K562 (cell line): ENCODE measurements around the gene SYT1. TPM values are rescaled to one million over a fixed set of nuclear protein-coding genes. Genes with fewer than 3 reads are reported as not detected.
A peak's percentile ranks its signal among the peaks of the same experiment; 100 is the strongest.

Experiments
- ATAC-seq: fragments of 200-7000 bp; cut with Tn5 transposase; 3 replicates; pipeline ENCODE4 v1.9.1; 2020; ENCODE audit warnings: moderate library complexity
- BruUV-seq: library from RNA; stranded (reverse); fragments of 400-500 nt; replicated peaks from 2 replicates; lab custom pipeline; 2021; lab: Mats Ljungman, UMichigan
- CTCF ChIA-PET: fragments of 300-600 bp; formaldehyde crosslinking; extraction: SDS; loops from one replicate; lab custom pipeline; 2021; ENCODE audit warnings: low intra/inter-chr PET ratio; lab: Yijun Ruan, JAX
- POLR2A ChIA-PET: fragments of 300-600, 350-650 bp; sonication (Branson Sonifier 250); formaldehyde crosslinking; extraction: SDS; loops from one replicate; lab custom pipeline; 2021; ENCODE audit warnings: antibody characterized with exemption, inconsistent platforms; lab: Yijun Ruan, JAX
- DNase-seq, 4 experiments: peaks; one replicate each; pipeline versions ENCODE4 v3.0.0 to v3.0.0-alpha.2; 2011 to 2018; ENCODE audit warnings: low spot score in 3 of 4, mixed read lengths in 3 of 4; ENCODE audit errors: extremely low read depth in 1 of 4
- FAIRE-seq: peaks from 2 replicates; lab custom pipeline; 2011; peaks lifted over from hg19 to GRCh38; lab: Jason Lieb, UNC
- H2AFZ ChIP-seq: 2 replicates; pipeline ENCODE4 v1.6.0; 2011; ENCODE audit warnings: low read depth, low read length, control low read depth, inconsistent platforms
- H3K27ac ChIP-seq: fragments of 200-600 bp; 3 replicates; pipeline ENCODE4 v1.8.0; 2011; ENCODE audit warnings: low read depth, mild to moderate bottlenecking, control low read depth, inconsistent platforms, low read length, moderate library complexity, mixed read lengths; ENCODE audit errors: extremely low read depth
- H3K27me3 ChIP-seq, 2 experiments: fragments of 300-600 bp in 1 of 2; 2 replicates in 1 of 2; 3 replicates in 1 of 2; pipeline versions ENCODE4 v1.6.0 to v1.8.0; 2011; ENCODE audit warnings: inconsistent platforms in 2 of 2, low read length in 2 of 2, mild to moderate bottlenecking in 1 of 2, mixed read lengths in 1 of 2, moderate library complexity in 1 of 2; ENCODE audit not compliant: control insufficient read depth in 2 of 2, insufficient read depth in 2 of 2
- H3K36me3 ChIP-seq: fragments of 300-600 bp; 3 replicates; pipeline ENCODE4 v1.8.0; 2011; ENCODE audit warnings: mild to moderate bottlenecking, low read length, inconsistent platforms; ENCODE audit not compliant: control insufficient read depth, insufficient read depth
- H3K4me1 ChIP-seq, 2 experiments: fragments of 200-600 bp in 1 of 2; replicated peaks in 1 of 2; 2 replicates in 1 of 2; 3 replicates in 1 of 2; pipeline versions ENCODE4 v1.5.1 to v1.8.0; 2011; ENCODE audit warnings: inconsistent platforms in 2 of 2, low read length in 2 of 2, mild to moderate bottlenecking in 1 of 2, mixed read lengths in 1 of 2, moderate library complexity in 1 of 2; ENCODE audit not compliant: control insufficient read depth in 2 of 2, insufficient read depth in 2 of 2
- H3K4me2 ChIP-seq: 2 replicates; pipeline ENCODE4 v1.6.1; 2011; ENCODE audit warnings: low read length, control low read depth, inconsistent platforms, mixed read lengths; ENCODE audit not compliant: insufficient read depth
- H3K4me3 ChIP-seq: fragments of 200-600 bp; sonication (generic), shearing (Covaris generic); 2 replicates; pipeline ENCODE4 v1.5.1; 2016; ENCODE audit warnings: control low read depth, inconsistent platforms
- H3K79me2 ChIP-seq: fragments of 200-600 bp; 3 replicates; pipeline ENCODE4 v1.8.0; 2011; ENCODE audit warnings: low read length, inconsistent platforms; ENCODE audit not compliant: control insufficient read depth, insufficient read depth
- H3K9ac ChIP-seq, 2 experiments: 2 replicates each; pipeline versions ENCODE4 v1.6.0 to v1.6.1; 2011; ENCODE audit warnings: low read depth in 2 of 2, low read length in 2 of 2, control low read depth in 1 of 2, inconsistent platforms in 1 of 2, mild to moderate bottlenecking in 1 of 2, mixed read lengths in 1 of 2; ENCODE audit not compliant: insufficient read depth in 1 of 2
- H3K9me1 ChIP-seq: one replicate; pipeline ENCODE4 v1.6.0; 2011; ENCODE audit warnings: inconsistent platforms, mild to moderate bottlenecking, low read length, moderate library complexity; ENCODE audit not compliant: control insufficient read depth, insufficient read depth
- H3K9me3 ChIP-seq: replicated peaks from 2 replicates; pipeline ENCODE4 v1.5.1; 2011; ENCODE audit warnings: low read depth, low read length, inconsistent platforms; ENCODE audit not compliant: control insufficient read depth, insufficient read depth
- H4K20me1 ChIP-seq: replicated peaks from 2 replicates; pipeline ENCODE4 v1.6.1; 2011; ENCODE audit warnings: low read length, inconsistent platforms, mixed read lengths; ENCODE audit not compliant: control insufficient read depth, insufficient read depth
- RAD21 ChIP-seq, 2 experiments: fragments of 250-450 bp in 1 of 2; fragments of 450-650 bp in 1 of 2; sonication (Bioruptor Pico) in 1 of 2; formaldehyde crosslinking in 1 of 2; IDR thresholded peaks in 1 of 2; conservative IDR thresholded peaks in 1 of 2; 2 replicates each; pipeline versions ENCODE4 v1.4.0 to v1.8.0; 2020 to 2022; ENCODE audit warnings: mild to moderate bottlenecking in 2 of 2, moderate library complexity in 1 of 2
- RNF2 ChIP-seq: sonication (generic); IDR thresholded peaks from 2 replicates; pipeline ENCODE4 v1.6.1; 2016
- ZBED1 ChIP-seq: IDR thresholded peaks from 2 replicates; pipeline ENCODE4 v1.6.1; 2014
- WGBS: fragments of 100-300 bp; shearing (Covaris generic); methylation state at CpG from one replicate; pipeline ENCODE4 v1.1.6; 2016; ENCODE audit warnings: low coverage, mixed read lengths; ENCODE audit not compliant: insufficient coverage; ENCODE audit errors: missing lambda C conversion rate; 5-methylcytosine and 5-hydroxymethylcytosine counted together
- in situ Hi-C: fragments of 300-500 bp; cut with MboI; formaldehyde crosslinking; loops from 4 replicates; pipeline ENCODE4 v1.15.0; 2018; ENCODE audit warnings: inconsistent platforms, mixed read lengths
- intact Hi-C: fragments of 100-400 bp; cut with micrococcal nuclease; formaldehyde crosslinking; loops from 2 replicates; pipeline ENCODE4 v1.14.2; 2022
- polyA plus RNA-seq, 8 experiments: library from polyadenylated mRNA; depleted of rRNA in 4 of 8; stranded (reverse) in 5 of 8; unstranded in 3 of 8; fragments of >200 nt; fragmentation: Nextera tagmentation in 2 of 8; fragmentation: Illumina TruSeq in 1 of 8; extraction: Ambion mirVana in 2 of 8; extraction: Trizol in 1 of 8; gene quantifications; 2 replicates each; pipeline versions ENCODE4 v1.2.1 to v1.2.3, GENCODE V29; 2011 to 2014; ENCODE audit warnings: inconsistent platforms in 1 of 8, missing spikeins in 1 of 8
- total RNA-seq, 7 experiments: library from RNA; depleted of rRNA in 6 of 7; stranded (reverse); fragments of >200 nt in 6 of 7; fragmentation: Illumina TruSeq in 2 of 7; extraction: Trizol in 2 of 7; gene quantifications; 2 replicates each; pipeline versions ENCODE4 v1.2.1 to v1.2.3, GENCODE V29; 2011 to 2021; ENCODE audit warnings: low replicate concordance in 1 of 7

The SYT1 gene
- total and polyA plus RNA-seq, 9 of the 15 experiments (the other 6 are each of a cell fraction or from before 2014, with no cell fraction given), result 0.03 to 0.13 (median 0.07) TPM; not detected in 4

- in situ Hi-C loops, result no loop called here
- FAIRE-seq (no peak), ATAC-seq (no peak), DNase-seq (no peak)
- H3K27me3 ChIP-seq, result no peaks in the 10 kb centered on the region
- H3K4me1 ChIP-seq, result no peaks in the 10 kb centered on the region
- POLR2A ChIA-PET, result no interaction called here
- H3K4me2 ChIP-seq, result no peak overlapping the region
- TF ChIP-seq ZBED1, result no peak
- H3K27ac ChIP-seq, result no peak overlapping the region
- H3K4me3 ChIP-seq, result no peak overlapping the region
- H3K9ac ChIP-seq, result no peak overlapping the region
- H2AFZ ChIP-seq, result no peak overlapping the region
- H3K9me1 ChIP-seq, result no peaks in the 10 kb centered on the region
- H3K79me2 ChIP-seq, result no peaks in the 10 kb centered on the region
- no peaks in the 10 kb centered on the region for H3K36me3 ChIP-seq
- BruUV-seq, result no TSS peak
- H4K20me1 ChIP-seq, result no peaks in the 10 kb centered on the region
- 5% methylated on average over 2 of the region's 2 CpGs for WGBS
- CTCF ChIA-PET, result no interaction called here
- H3K9me3 ChIP-seq, result no peaks in the 10 kb centered on the region
- intact Hi-C loops, result no loop called here
Observed at GRCh38 chr12:79168687-79169086, 304.1 kb downstream of the SYT1 start.

- CTCF ChIA-PET, result no interaction called here
- FAIRE-seq, result no peak
- no peak for ATAC-seq
Observed at GRCh38 chr12:79174626-79175025, 310.1 kb downstream of the SYT1 start.

More at GRCh38 chr12:79174626-79175025, 310.1 kb downstream of the SYT1 start:
- Histone ChIP-seq H3K9me1 (no peaks in the 10 kb centered on the region), H4K20me1 (no peaks in the 10 kb centered on the region), H3K9ac (no peak overlapping the region), H3K4me3 (no peak overlapping the region), H2AFZ (no peak overlapping the region), H3K27me3 (no peaks in the 10 kb centered on the region), H3K4me2 (no peak overlapping the region), H3K79me2 (no peaks in the 10 kb centered on the region), H3K27ac (no peak overlapping the region), H3K36me3 (no peaks in the 10 kb centered on the region), H3K4me1 (no peaks in the 10 kb centered on the region)
- intact Hi-C loops (no loop called here), in situ Hi-C loops (no loop called here)
- POLR2A ChIA-PET, result no interaction called here
- 4% methylated on average over 1 of the region's 1 CpG for WGBS
- BruUV-seq, result no TSS peak
- DNase-seq, result no peak
- TF ChIP-seq RAD21 (CRISPR knock-in tag; conservative IDR thresholded peaks at IDR 0.05 in 1 of 2, IDR thresholded peaks at IDR 0.05 in 1 of 2) (0 out of 4 replicates have a peak, but pooled peaks of 1 of the 2 experiments have one; percentile 12), RNF2 (no peak)
- TF ChIP-seq, all 486 proteins: peak for 1
- H3K9me3 ChIP-seq, result no peaks in the 10 kb centered on the region
